Activated naive CD8-positive, alpha-beta T cell treated with anti-CD3 and anti-CD28 coated beads, Interleukin-2, amount 50 U/mL, for 24 hours (primary cell): ENCODE measurements around the gene MRPL51.
"Not testable (repeated sequence)": the region's sequence is repeated elsewhere in the genome, so short reads cannot be mapped to it uniquely, and the experiment has no call there.

ENCODE experiments used
- ATAC-seq: fragments of 150-1000 bp; cut with Tn5 transposase; one replicate; pipeline ENCODE4 v1.10.0; 2021
- DNase-seq: peaks from one replicate; pipeline ENCODE4 v3.0.0; 2021
- H3K27ac Mint-ChIP-seq: one replicate; pipeline ENCODE4 v1.8.0; 2021; ENCODE audit warnings: mild to moderate bottlenecking, mixed read lengths
- H3K27me3 Mint-ChIP-seq: one replicate; pipeline ENCODE4 v1.8.0; 2021; ENCODE audit warnings: mixed read lengths
- H3K36me3 Mint-ChIP-seq: one replicate; pipeline ENCODE4 v1.8.0; 2021; ENCODE audit warnings: low read depth, mixed read lengths
- H3K4me1 Mint-ChIP-seq: one replicate; pipeline ENCODE4 v1.8.0; 2021; ENCODE audit warnings: mixed read lengths
- H3K4me3 Mint-ChIP-seq: one replicate; pipeline ENCODE4 v1.8.0; 2021; ENCODE audit warnings: mild to moderate bottlenecking, moderate library complexity, mixed read lengths
- H3K9me3 Mint-ChIP-seq: one replicate; pipeline ENCODE4 v1.8.0; 2021; ENCODE audit warnings: mixed read lengths

Gene MRPL51

GRCh38 chr12:6523708-6524107 is 30.6 kb upstream of the MRPL51 start:
- Mint-ChIP-seq H3K9me3 (no peaks in the 10 kb centered on the region), H3K4me1 (peaks cover 4% of the 10 kb centered on the region)
- no peak for ATAC-seq

GRCh38 chr12:6522193-6522592 is 29.1 kb upstream of the MRPL51 start:
- ATAC-seq, result no peak
- Mint-ChIP-seq H3K27me3 (no peaks in the 10 kb centered on the region), H3K36me3 (peaks cover 70% of the 10 kb centered on the region)

More at GRCh38 chr12:6523708-6524107, 30.6 kb upstream of the MRPL51 start:
- Mint-ChIP-seq H3K27me3 (no peaks in the 10 kb centered on the region), H3K27ac (peak overlapping the region; percentile 34), H3K4me3 (no peak overlapping the region), H3K36me3 (peaks cover 69% of the 10 kb centered on the region)
- no peak for DNase-seq

GRCh38 chr12:6520186-6520585 is 27.1 kb upstream of the MRPL51 start:
- ATAC-seq (no peak), DNase-seq (no peak)
- no peak overlapping the region for H3K4me3 Mint-ChIP-seq
- peaks cover 4% of the 10 kb centered on the region for H3K4me1 Mint-ChIP-seq
- H3K9me3 Mint-ChIP-seq, result no peaks in the 10 kb centered on the region
- H3K27ac Mint-ChIP-seq, result no peak overlapping the region
- no peaks in the 10 kb centered on the region for H3K27me3 Mint-ChIP-seq
- H3K36me3 Mint-ChIP-seq, result peaks cover 79% of the 10 kb centered on the region

More at GRCh38 chr12:6522193-6522592, 29.1 kb upstream of the MRPL51 start:
- no peak for DNase-seq
- H3K27ac Mint-ChIP-seq, result no peak overlapping the region
- peaks cover 4% of the 10 kb centered on the region for H3K4me1 Mint-ChIP-seq
- H3K4me3 Mint-ChIP-seq, result no peak overlapping the region
- H3K9me3 Mint-ChIP-seq, result no peaks in the 10 kb centered on the region

DNA sequence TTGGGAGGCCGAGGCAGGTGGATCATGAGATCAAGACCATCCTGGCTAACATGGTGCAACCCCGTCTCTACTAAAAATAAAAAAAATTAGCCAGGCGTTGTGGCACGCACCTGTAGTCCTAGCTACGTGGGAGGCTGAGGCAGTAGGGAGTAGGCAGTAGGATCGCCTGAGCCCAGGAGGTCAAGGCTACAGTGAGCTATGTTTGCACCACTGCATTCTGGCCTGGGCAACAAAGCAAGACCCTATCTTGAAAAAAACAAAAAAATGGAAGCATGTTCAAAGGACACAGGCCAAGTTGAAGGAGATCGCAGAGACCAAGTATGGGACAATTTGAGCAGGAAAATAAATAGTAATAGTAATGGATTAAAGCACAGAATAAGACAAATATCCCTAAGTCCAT is 15.0 kb upstream of the MRPL51 start:
- H3K36me3 Mint-ChIP-seq, result peaks cover 48% of the 10 kb centered on the region
- DNase-seq (no peak), ATAC-seq (no peak)
- H3K27me3 Mint-ChIP-seq, result no peaks in the 10 kb centered on the region
- no peaks in the 10 kb centered on the region for H3K9me3 Mint-ChIP-seq
- H3K27ac Mint-ChIP-seq, result no peak overlapping the region
- H3K4me1 Mint-ChIP-seq, result no peaks in the 10 kb centered on the region
- no peak overlapping the region for H3K4me3 Mint-ChIP-seq

GRCh38 chr12:6507102-6507998 is 14.3 kb upstream of the MRPL51 start:
- Mint-ChIP-seq H3K9me3 (no peaks in the 10 kb centered on the region), H3K27ac (peak overlapping the region; percentile 10), H3K4me3 (no peak overlapping the region), H3K27me3 (no peaks in the 10 kb centered on the region), H3K36me3 (peaks cover 40% of the 10 kb centered on the region), H3K4me1 (no peaks in the 10 kb centered on the region)
- DNase-seq (no peak), ATAC-seq (no peak)

GRCh38 chr12:6500466-6500865 is 7.4 kb upstream of the MRPL51 start:
- Mint-ChIP-seq H3K4me3 (no peak overlapping the region), H3K9me3 (no peaks in the 10 kb centered on the region), H3K27me3 (no peaks in the 10 kb centered on the region), H3K27ac (no peak overlapping the region), H3K4me1 (peaks cover 21% of the 10 kb centered on the region), H3K36me3 (peaks cover 26% of the 10 kb centered on the region)
- ATAC-seq, result no peak
- no peak for DNase-seq

DNA sequence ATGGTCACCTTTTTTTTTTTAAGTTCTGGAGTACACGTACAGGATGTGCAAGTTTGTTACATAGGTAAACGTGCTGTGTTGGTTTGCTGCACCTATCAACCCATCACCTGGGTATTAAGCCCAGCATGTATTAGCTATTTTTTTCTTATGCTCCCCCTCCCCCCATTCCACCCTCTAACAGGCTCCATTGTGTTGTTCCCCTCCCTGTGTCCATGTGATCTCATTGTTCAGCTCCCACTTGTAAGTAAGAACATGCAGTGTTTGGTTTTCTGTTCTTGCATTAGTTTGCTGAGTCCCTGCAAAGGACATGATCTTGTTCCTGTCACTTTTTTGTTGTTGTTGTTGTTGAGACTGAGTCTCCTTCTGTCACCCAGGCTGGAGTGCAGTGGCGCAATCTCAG is 4.2 kb upstream of the MRPL51 start:
- Mint-ChIP-seq H3K4me1 (peaks cover 33% of the 10 kb centered on the region), H3K27ac (peak overlapping the region; percentile 43), H3K4me3 (peak overlapping the region; percentile 20), H3K36me3 (peaks cover 33% of the 10 kb centered on the region)
- DNase-seq, H3K9me3 Mint-ChIP-seq, ATAC-seq, H3K27me3 Mint-ChIP-seq: not testable (repeated sequence)

DNA sequence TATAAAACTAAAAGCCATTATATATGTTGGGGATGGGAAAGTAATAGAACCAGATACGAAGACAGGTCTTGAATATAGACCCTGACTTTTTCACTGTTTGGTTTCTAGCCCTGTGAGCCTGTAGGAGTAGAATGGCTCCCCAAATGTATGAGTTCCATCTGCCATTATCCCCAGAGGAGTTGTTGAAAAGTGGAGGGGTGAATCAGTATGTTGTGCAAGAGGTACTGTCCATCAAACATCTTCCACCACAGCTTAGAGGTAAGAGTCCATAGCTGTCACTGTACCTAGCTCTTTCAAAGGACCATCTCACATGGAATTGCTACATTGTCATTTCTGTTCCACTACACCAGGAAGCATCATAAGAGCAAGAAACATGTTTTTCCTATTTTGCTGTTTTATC is 1.9 kb upstream of the MRPL51 start:
- Mint-ChIP-seq H3K27me3 (no peaks in the 10 kb centered on the region), H3K4me1 (peaks cover 41% of the 10 kb centered on the region), H3K27ac (peak overlapping the region; percentile 99), H3K36me3 (peaks cover 47% of the 10 kb centered on the region), H3K4me3 (peak overlapping the region; percentile 99), H3K9me3 (no peaks in the 10 kb centered on the region)
- DNase-seq, result no peak
- no peak for ATAC-seq

DNA sequence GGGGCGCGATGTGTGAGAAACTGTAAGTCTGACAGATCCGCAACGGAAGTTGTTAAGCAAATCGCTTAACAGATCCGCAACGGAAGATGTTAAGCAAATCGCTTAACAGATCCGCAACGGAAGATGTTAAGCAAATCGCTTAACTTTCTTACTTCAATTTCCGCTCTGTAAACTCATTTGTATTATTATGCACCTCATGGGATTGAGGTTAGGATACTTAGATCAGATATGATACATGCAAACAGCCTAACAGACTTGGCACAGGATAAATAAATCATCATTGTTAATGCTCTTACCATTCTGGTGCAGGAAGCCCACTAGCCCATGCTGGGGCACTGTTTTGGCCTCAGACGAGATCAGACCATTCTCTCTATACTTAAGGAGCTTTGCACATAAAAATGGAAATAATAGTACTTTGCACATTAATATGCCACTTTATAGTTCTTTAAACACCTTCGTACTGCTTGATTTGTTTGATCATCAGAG is 1.2 kb upstream of the MRPL51 start:
- no peaks in the 10 kb centered on the region for H3K9me3 Mint-ChIP-seq
- peak overlapping the region; percentile 99 for H3K27ac Mint-ChIP-seq
- ATAC-seq (peak; percentile 3), DNase-seq (peak; percentile 16)
- H3K36me3 Mint-ChIP-seq, result peaks cover 45% of the 10 kb centered on the region
- H3K4me1 Mint-ChIP-seq, result peaks cover 41% of the 10 kb centered on the region
- peak overlapping the region; percentile 99 for H3K4me3 Mint-ChIP-seq
- H3K27me3 Mint-ChIP-seq, result no peaks in the 10 kb centered on the region

DNA sequence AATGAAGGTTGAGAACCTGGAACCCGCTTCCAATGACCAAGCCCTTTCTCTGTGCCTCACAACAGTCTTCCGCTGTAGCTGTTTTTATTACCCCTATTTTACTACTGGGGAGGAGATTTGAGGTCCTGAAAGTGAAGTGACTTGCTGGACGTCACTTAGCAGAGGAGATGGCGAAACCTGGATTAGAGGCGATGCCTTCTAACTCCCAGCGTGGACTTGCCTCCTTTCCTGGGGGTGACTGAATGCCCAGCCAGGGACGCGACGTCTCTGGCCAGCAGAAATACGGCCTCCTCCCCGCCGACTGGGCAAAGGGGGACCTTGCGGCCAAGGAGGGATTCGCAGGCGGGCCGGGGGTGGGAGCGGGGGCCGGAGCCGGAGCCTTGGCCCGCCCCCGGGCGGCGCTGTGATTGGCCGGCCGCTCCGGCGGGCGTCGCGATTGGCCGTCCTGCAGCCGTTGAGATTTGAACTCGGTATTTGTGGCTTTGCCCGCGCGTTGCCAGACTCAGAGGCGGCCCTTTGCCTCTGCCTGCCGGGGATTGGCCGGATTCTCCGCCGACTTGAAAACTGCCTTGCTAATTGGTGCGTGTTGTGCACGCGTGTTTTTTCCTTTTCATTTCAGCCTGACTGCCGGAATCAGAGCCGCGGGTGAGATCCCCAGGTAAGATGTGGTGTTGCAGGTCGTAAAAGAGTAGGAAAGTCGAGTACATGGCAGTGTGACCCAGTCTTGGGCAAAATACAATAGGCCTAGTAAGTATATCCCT is 615 bp upstream of the MRPL51 start, which contains the start of gene NCAPD2:
Gene NCAPD2 (plus strand): TSS at position 606 of the 761 bp plus-strand sequence. CDS start 997 bp downstream, outside the sequence.
- Mint-ChIP-seq H3K4me3 (peak within 1 kb of the TSS; percentile 99), H3K36me3 (peaks cover 42% of the 10 kb centered on the region)
- peak; percentile 94 for DNase-seq

GRCh38 chr12:6490673-6491072 is 2.4 kb downstream of the MRPL51 start:
- not testable (repeated sequence) for DNase-seq, H3K27me3 Mint-ChIP-seq, ATAC-seq, H3K4me3 Mint-ChIP-seq, H3K27ac Mint-ChIP-seq, H3K9me3 Mint-ChIP-seq
- Mint-ChIP-seq H3K4me1 (peaks cover 22% of the 10 kb centered on the region), H3K36me3 (peaks cover 29% of the 10 kb centered on the region)

More for the DNA sequence above, 615 bp upstream of the MRPL51 start, which contains the start of gene NCAPD2:
- ATAC-seq, result peak; percentile 91
- Mint-ChIP-seq H3K27ac (peak within 1 kb of the TSS; percentile 99), H3K4me1 (peaks cover 41% of the 10 kb centered on the region), H3K9me3 (no peaks in the 10 kb centered on the region), H3K27me3 (no peaks in the 10 kb centered on the region)

GRCh38 chr12:6489449-6489848 is 3.6 kb downstream of the MRPL51 start:
- H3K4me3 Mint-ChIP-seq, result no peak overlapping the region
- no peaks in the 10 kb centered on the region for H3K9me3 Mint-ChIP-seq
- no peak for DNase-seq
- H3K4me1 Mint-ChIP-seq, result peaks cover 10% of the 10 kb centered on the region
- no peaks in the 10 kb centered on the region for H3K27me3 Mint-ChIP-seq
- no peak for ATAC-seq
- peaks cover 19% of the 10 kb centered on the region for H3K36me3 Mint-ChIP-seq
- no peak overlapping the region for H3K27ac Mint-ChIP-seq

- Mint-ChIP-seq H3K27me3 (no peaks in the 10 kb centered on the region), H3K4me3 (no peak overlapping the region), H3K27ac (no peak overlapping the region), H3K4me1 (peaks cover 10% of the 10 kb centered on the region), H3K9me3 (no peaks in the 10 kb centered on the region), H3K36me3 (peaks cover 19% of the 10 kb centered on the region)
- ATAC-seq, result no peak
- no peak for DNase-seq
These were observed 4.8 kb downstream of the MRPL51 start for GRCh38 chr12:6488240-6488639.

GRCh38 chr12:6478416-6478815 is 14.6 kb downstream of the MRPL51 start:
- H3K27me3 Mint-ChIP-seq, result no peaks in the 10 kb centered on the region
- H3K36me3 Mint-ChIP-seq, result no peaks in the 10 kb centered on the region
- DNase-seq (no peak), ATAC-seq (no peak)
- no peaks in the 10 kb centered on the region for H3K4me1 Mint-ChIP-seq
- H3K27ac Mint-ChIP-seq, result no peak overlapping the region
- H3K9me3 Mint-ChIP-seq, result no peaks in the 10 kb centered on the region
- no peak overlapping the region for H3K4me3 Mint-ChIP-seq
